Neuronal stem cell (in vitro differentiated cells): ENCODE data around the gene TSPAN9.

Experiments
- DNase-seq: peaks from one replicate; pipeline ENCODE4 v3.0.0-alpha.2; 2013; ENCODE audit warnings: low spot score
- H2AFZ ChIP-seq: one replicate; pipeline ENCODE4 v1.6.1; 2013; ENCODE audit warnings: mild to moderate bottlenecking, low read length, inconsistent platforms
- H2AK5ac ChIP-seq: 2 replicates; pipeline ENCODE4 v1.6.1; 2013; ENCODE audit warnings: low read depth, mild to moderate bottlenecking, inconsistent platforms, low read length, moderate library complexity, mixed read lengths
- H2BK120ac ChIP-seq: 2 replicates; pipeline ENCODE4 v1.6.1; 2013; ENCODE audit warnings: low read depth, mild to moderate bottlenecking, inconsistent platforms, low read length, moderate library complexity, mixed read lengths
- H2BK12ac ChIP-seq: one replicate; pipeline ENCODE4 v1.6.1; 2013; ENCODE audit warnings: low read length, inconsistent platforms
- H2BK15ac ChIP-seq: 2 replicates; pipeline ENCODE4 v1.6.1; 2013; ENCODE audit warnings: mild to moderate bottlenecking, low read length, inconsistent platforms, mixed read lengths
- H2BK5ac ChIP-seq: one replicate; pipeline ENCODE4 v1.6.1; 2013; ENCODE audit warnings: inconsistent platforms, mild to moderate bottlenecking, low read length, moderate library complexity
- H3K14ac ChIP-seq: one replicate; pipeline ENCODE4 v1.6.1; 2013; ENCODE audit warnings: low read length, inconsistent platforms
- H3K18ac ChIP-seq: 2 replicates; pipeline ENCODE4 v1.6.1; 2013; ENCODE audit warnings: low read length, inconsistent platforms
- H3K23ac ChIP-seq: 2 replicates; pipeline ENCODE4 v1.6.1; 2013; ENCODE audit warnings: low read depth, mild to moderate bottlenecking, mixed read lengths, low read length, inconsistent platforms; ENCODE audit not compliant: poor library complexity
- H3K27ac ChIP-seq: replicated peaks from 3 replicates; pipeline ENCODE4 v1.5.1; 2013; ENCODE audit warnings: low read length, inconsistent platforms
- H3K27me3 ChIP-seq, 3 experiments: 2 replicates each; pipeline ENCODE4 v1.6.1; 2013; ENCODE audit warnings: low read length in 3 of 3, mild to moderate bottlenecking in 2 of 3, inconsistent platforms in 1 of 3, low read depth in 1 of 3, mixed read lengths in 1 of 3, moderate library complexity in 1 of 3; ENCODE audit not compliant: control insufficient read depth in 3 of 3, insufficient read depth in 3 of 3
- H3K36me3 ChIP-seq, 2 donors: replicated peaks in 1 of 2; 2 replicates each; pipeline ENCODE4 v1.6.1; 2013; ENCODE audit warnings: low read length in 2 of 2; ENCODE audit not compliant: control insufficient read depth in 2 of 2, insufficient read depth in 2 of 2
- H3K4ac ChIP-seq: 2 replicates; pipeline ENCODE4 v1.6.1; 2013; ENCODE audit warnings: inconsistent platforms, mild to moderate bottlenecking, low read length, moderate library complexity
- H3K4me1 ChIP-seq, 2 donors: 1 replicate in 1 of 2; 2 replicates in 1 of 2; pipeline ENCODE4 v1.6.1; 2013; ENCODE audit warnings: low read length in 2 of 2, low read depth in 1 of 2; ENCODE audit not compliant: control insufficient read depth in 2 of 2, insufficient read depth in 1 of 2
- H3K4me2 ChIP-seq: one replicate; pipeline ENCODE4 v1.6.1; 2013; ENCODE audit warnings: mild to moderate bottlenecking, low read length, inconsistent platforms; ENCODE audit not compliant: insufficient read depth, poor library complexity, severe bottlenecking
- H3K4me3 ChIP-seq, 2 donors: 2 replicates each; pipeline ENCODE4 v1.5.1; 2013; ENCODE audit warnings: low read length in 2 of 2, mild to moderate bottlenecking in 2 of 2, inconsistent platforms in 1 of 2, moderate library complexity in 1 of 2
- H3K79me1 ChIP-seq: one replicate; pipeline ENCODE4 v1.6.1; 2013; ENCODE audit warnings: low read depth, mild to moderate bottlenecking, inconsistent platforms, low read length, moderate library complexity
- H3K9ac ChIP-seq: one replicate; pipeline ENCODE4 v1.6.1; 2013; ENCODE audit warnings: mild to moderate bottlenecking, low read depth, low read length, inconsistent platforms; ENCODE audit not compliant: poor library complexity
- H3K9me3 ChIP-seq, 2 donors: replicated peaks in 1 of 2; 2 replicates each; pipeline versions ENCODE3 to v1.6.1; 2013; ENCODE audit warnings: low read length in 2 of 2, mild to moderate bottlenecking in 2 of 2, inconsistent platforms in 1 of 2, low read depth in 1 of 2, mixed read lengths in 1 of 2, moderate library complexity in 1 of 2; ENCODE audit not compliant: control insufficient read depth in 2 of 2, insufficient read depth in 1 of 2
- H4K8ac ChIP-seq: one replicate; pipeline ENCODE4 v1.6.1; 2013; ENCODE audit warnings: low read depth, mild to moderate bottlenecking, inconsistent platforms, low read length, moderate library complexity
- H4K91ac ChIP-seq: one replicate; pipeline ENCODE4 v1.6.1; 2013; ENCODE audit warnings: low read length, low read depth, mild to moderate bottlenecking, inconsistent platforms; ENCODE audit not compliant: poor library complexity
- WGBS, 2 donors: extraction: QIAGEN DNeasy Blood & Tissue Kit; methylation state at CpG; one replicate each; pipeline ENCODE4 v1.1.7; 2013; ENCODE audit warnings: missing lambda C conversion rate in 2 of 2, mixed read lengths in 1 of 2; ENCODE audit not compliant: insufficient read length in 2 of 2, insufficient replicate concordance in 1 of 2; ENCODE audit errors: extremely low coverage in 2 of 2; 5-methylcytosine and 5-hydroxymethylcytosine counted together

TSPAN9 gene

GRCh38 chr12:3173912-3174311 lies 96.7 kb downstream of the TSPAN9 start:
- Histone ChIP-seq H2BK120ac (no peak overlapping the region), H3K9ac (no peak overlapping the region), H3K9me3 (no peaks in the 10 kb centered on the region), H3K27ac (no peak overlapping the region), H3K18ac (no peak overlapping the region), H2AFZ (no peak overlapping the region), H3K36me3 (no peaks in the 10 kb centered on the region), H3K14ac (no peak overlapping the region), H3K4me1 (peaks cover 3 to 9% of the 10 kb centered on the region in 2 donors), H3K4me3 (no peak overlapping the region), H3K79me1 (no peaks in the 10 kb centered on the region), H2BK12ac (no peak overlapping the region), H4K91ac (no peak overlapping the region), H4K8ac (no peak overlapping the region), H3K4ac (no peak overlapping the region), H3K4me2 (no peak overlapping the region), H2AK5ac (no peak overlapping the region), H2BK5ac (no peak overlapping the region), H2BK15ac (no peak overlapping the region), H3K23ac (no peak overlapping the region), H3K27me3 (no peaks in the 10 kb centered on the region)
- no peak for DNase-seq
- no CpG with 5 or more reads among the region's 5 CpGs for WGBS, 2 donors

GRCh38 chr12:3175238-3175637 lies 98.1 kb downstream of the TSPAN9 start:
- Histone ChIP-seq H3K27me3 (no peaks in the 10 kb centered on the region), H3K27ac (no peak overlapping the region), H3K23ac (peak overlapping the region; percentile 22), H4K8ac (no peak overlapping the region), H3K14ac (no peak overlapping the region), H2BK15ac (no peak overlapping the region), H3K9me3 (no peaks in the 10 kb centered on the region), H3K36me3 (no peaks in the 10 kb centered on the region), H2AFZ (no peak overlapping the region), H3K4ac (no peak overlapping the region), H2BK120ac (no peak overlapping the region), H2BK12ac (no peak overlapping the region), H2BK5ac (no peak overlapping the region), H3K79me1 (no peaks in the 10 kb centered on the region), H3K9ac (no peak overlapping the region), H3K18ac (no peak overlapping the region), H3K4me1 (peaks cover 3 to 10% of the 10 kb centered on the region in 2 donors), H2AK5ac (no peak overlapping the region), H3K4me3 (no peak overlapping the region), H3K4me2 (no peak overlapping the region), H4K91ac (no peak overlapping the region)
- WGBS, 2 donors = no CpG with 5 or more reads among the region's 10 CpGs
- no peak for DNase-seq

GRCh38 chr12:3176754-3177153 lies 99.6 kb downstream of the TSPAN9 start:
- H3K18ac ChIP-seq = no peak overlapping the region
- H3K9me3 ChIP-seq = no peaks in the 10 kb centered on the region

GRCh38 chr12:3177778-3178425 lies 100.7 kb downstream of the TSPAN9 start:
- Histone ChIP-seq H3K9me3 (no peaks in the 10 kb centered on the region), H3K27ac (no peak overlapping the region), H3K4ac (no peak overlapping the region), H4K8ac (no peak overlapping the region), H2BK15ac (no peak overlapping the region), H3K14ac (no peak overlapping the region), H4K91ac (no peak overlapping the region), H2BK120ac (no peak overlapping the region), H2AK5ac (no peak overlapping the region), H3K4me2 (no peak overlapping the region), H2AFZ (no peak overlapping the region), H3K23ac (no peak overlapping the region), H3K36me3 (no peaks in the 10 kb centered on the region), H2BK12ac (no peak overlapping the region), H3K79me1 (no peaks in the 10 kb centered on the region), H3K4me3 (no peak overlapping the region), H3K9ac (no peak overlapping the region), H3K4me1 (peaks cover under 1 to 14% of the 10 kb centered on the region in 2 donors), H3K18ac (peak overlapping the region; percentile 65), H3K27me3 (no peaks in the 10 kb centered on the region), H2BK5ac (no peak overlapping the region)
- DNase-seq = no peak
- no CpG with 5 or more reads among the region's 18 CpGs for WGBS, 2 donors

More at GRCh38 chr12:3176754-3177153, 99.6 kb downstream of the TSPAN9 start:
- no peak overlapping the region for H4K91ac ChIP-seq
- H4K8ac ChIP-seq = no peak overlapping the region
- no peak overlapping the region for H3K4me2 ChIP-seq
- H2BK120ac ChIP-seq = no peak overlapping the region
- H3K79me1 ChIP-seq = no peaks in the 10 kb centered on the region
- H3K36me3 ChIP-seq = no peaks in the 10 kb centered on the region
- H2BK5ac ChIP-seq = no peak overlapping the region
- no peak overlapping the region for H3K23ac ChIP-seq
- no peak overlapping the region for H3K27ac ChIP-seq
- peaks cover 0 to 9% of the 10 kb centered on the region in 2 donors for H3K4me1 ChIP-seq
- H2AFZ ChIP-seq = no peak overlapping the region
- H3K9ac ChIP-seq = no peak overlapping the region
- DNase-seq = no peak
- WGBS, 2 donors = no CpG with 5 or more reads among the region's 9 CpGs
- no peak overlapping the region for H3K4me3 ChIP-seq
- no peaks in the 10 kb centered on the region for H3K27me3 ChIP-seq
- no peak overlapping the region for H2BK12ac ChIP-seq
- no peak overlapping the region for H3K4ac ChIP-seq
- H3K14ac ChIP-seq = no peak overlapping the region
- no peak overlapping the region for H2AK5ac ChIP-seq
- no peak overlapping the region for H2BK15ac ChIP-seq
